ENCODE data around the gene SOAT1.

The SOAT1 gene

DNA sequence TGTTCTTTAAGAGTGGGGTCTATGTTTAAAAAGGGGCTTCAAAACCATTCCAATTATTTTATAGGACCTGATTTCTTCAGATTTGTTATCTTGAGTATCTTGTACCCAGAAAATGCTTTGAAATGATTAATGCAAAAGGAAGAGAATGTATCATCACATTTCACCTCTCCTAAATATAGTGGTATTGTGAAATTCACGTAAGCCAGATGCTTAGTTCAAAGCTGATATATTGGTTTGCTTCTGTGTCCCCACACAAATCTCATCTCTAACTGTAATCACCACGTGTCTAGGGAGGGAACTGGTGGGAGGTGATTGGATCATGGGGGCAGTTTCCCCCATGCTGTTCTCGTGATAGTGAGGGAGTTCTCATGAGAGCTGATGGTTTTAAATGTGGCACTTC, 8.5 kb downstream of the SOAT1 start:
- FAIRE-seq, result no peak

GRCh38 chr1:179303200-179303785, 9.7 kb downstream of the SOAT1 start:
- FAIRE-seq, result no peak
- no peak for DNase-seq (ENCODE audit: extremely low spot score, insufficient read length, low read depth)

More for the DNA sequence above, 8.5 kb downstream of the SOAT1 start:
- DNase-seq (ENCODE audit: extremely low spot score, insufficient read length, low read depth), result no peak

DNA sequence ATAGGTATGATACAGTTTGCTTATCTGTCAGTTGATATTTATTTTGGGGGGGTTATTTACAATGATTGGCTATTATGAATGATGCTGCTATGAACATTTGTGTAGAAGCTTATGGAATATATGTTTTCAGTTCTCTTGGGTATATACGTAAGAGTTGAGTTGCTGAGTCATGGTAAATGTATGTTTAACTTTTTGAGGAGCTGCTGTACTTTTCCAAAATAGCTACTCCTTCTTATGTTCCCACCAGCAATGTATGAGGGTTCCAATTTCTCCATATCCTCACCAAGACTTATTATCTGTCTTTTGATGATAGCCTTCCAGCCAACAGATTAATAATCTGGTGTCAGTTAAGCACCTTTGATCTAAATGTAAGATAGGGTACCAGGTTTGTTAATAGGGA, 11.9 kb downstream of the SOAT1 start:
- DNase-seq (ENCODE audit: extremely low spot score, insufficient read length, low read depth) (no peak), FAIRE-seq (no peak)

DNA sequence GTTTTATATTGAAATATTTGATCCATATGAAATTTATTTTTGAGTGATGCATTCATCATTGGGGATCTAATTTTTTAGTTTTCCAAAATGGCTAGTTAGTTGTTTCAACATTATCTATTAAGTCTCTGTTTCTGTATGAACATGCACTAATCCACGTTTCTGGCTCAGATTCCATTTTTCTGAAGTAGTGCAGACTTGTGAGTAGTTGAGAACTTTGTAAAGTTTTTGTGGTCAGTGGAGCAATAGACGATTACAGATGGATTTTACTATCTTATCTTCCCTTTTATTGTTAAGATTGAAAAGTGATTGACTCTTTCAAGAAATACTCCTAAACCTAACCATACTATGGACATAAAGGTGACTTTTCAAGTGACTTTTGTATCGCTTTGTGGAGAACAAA, 16.7 kb downstream of the SOAT1 start:
- DNase-seq (ENCODE audit: extremely low spot score, insufficient read length, low read depth), result no peak
- FAIRE-seq, result no peak

DNA sequence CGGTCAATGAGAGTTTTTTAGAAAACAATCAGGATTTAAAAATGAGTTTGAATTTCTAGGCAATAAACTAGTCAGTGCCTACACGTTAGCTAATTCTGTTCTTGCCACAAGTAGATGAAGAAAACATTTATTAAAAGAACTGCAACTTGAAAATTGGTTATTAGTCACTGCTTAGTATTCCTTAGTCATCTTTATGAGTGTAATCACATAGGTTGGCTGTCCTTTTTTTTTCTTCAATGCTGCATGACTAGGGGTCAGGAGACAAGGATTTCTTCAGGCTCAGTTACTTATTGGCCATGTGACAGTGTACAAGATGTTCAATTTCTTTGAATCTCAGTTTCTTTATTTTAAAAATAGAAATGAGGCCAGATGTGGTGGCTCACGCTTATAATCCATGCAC, 17.1 kb downstream of the SOAT1 start:
- FAIRE-seq, result no peak
- no peak for DNase-seq (ENCODE audit: extremely low spot score, insufficient read length, low read depth)

- DNase-seq (ENCODE audit: extremely low spot score, insufficient read length, low read depth), result no peak
These were observed 17.6 kb downstream of the SOAT1 start for GRCh38 chr1:179311149-179311700.

DNA sequence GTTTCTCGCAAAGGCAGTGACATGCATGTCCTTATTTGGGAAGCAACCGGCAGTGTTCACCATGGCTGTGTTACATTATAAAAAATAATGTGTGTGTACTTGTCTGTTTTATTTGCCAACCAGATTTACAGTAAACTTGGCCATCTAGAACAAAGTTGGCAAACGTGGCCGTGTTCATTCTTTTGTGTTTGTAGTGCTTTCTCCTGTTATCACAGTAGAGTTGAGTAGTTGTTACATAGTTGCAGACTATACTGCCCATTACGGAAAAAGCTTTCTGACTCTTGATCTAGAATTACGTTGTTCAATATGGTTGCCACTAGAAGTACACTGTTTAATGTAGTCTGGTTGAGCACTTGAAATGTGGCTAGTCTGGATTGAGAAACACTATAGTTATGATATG, 19.4 kb downstream of the SOAT1 start:
- no peak for FAIRE-seq
- no peak for DNase-seq (ENCODE audit: extremely low spot score, insufficient read length, low read depth)

More at GRCh38 chr1:179311149-179311700, 17.6 kb downstream of the SOAT1 start:
- no peak for FAIRE-seq

DNA sequence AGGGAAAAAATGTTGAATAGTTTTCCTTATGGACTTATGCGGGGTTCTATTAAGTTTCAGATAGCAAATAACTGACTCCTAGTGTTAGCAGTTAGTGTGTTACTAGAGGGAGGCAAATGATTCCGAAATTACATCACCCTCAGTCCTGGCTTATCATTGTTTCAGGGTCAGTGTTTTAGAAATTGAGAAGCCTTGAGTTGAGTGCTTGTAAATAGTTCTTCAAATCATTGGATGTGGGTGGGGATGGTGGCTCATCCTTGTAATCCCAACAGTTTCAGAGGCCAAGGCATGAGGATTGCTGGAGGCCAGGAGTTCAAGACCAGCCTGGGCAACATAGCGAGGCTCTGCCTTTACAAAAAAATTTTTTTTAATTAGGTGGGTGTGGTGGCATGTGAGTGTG, 21.3 kb downstream of the SOAT1 start:
- FAIRE-seq (no peak), DNase-seq (ENCODE audit: extremely low spot score, insufficient read length, low read depth) (no peak)

DNA sequence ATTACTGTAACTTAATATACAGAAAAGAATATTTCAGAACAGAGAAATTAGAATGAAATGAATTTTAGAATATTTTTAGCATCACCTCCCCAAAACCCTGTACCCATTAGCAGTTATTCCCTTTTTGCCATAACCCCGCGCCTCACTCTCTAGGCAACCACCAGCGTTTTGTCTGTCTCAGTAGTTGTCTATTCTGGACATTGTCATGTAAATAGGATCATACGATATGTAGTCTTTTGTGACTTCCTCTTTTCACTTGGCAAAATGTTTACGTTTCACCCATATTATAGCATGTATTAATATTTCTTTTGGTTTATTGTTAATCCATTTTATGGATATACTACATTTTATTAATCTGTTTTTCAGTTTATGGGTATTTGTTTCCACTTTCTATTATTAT, 24.9 kb downstream of the SOAT1 start:
- FAIRE-seq, result no peak
- DNase-seq (ENCODE audit: extremely low spot score, insufficient read length, low read depth), result no peak

DNA sequence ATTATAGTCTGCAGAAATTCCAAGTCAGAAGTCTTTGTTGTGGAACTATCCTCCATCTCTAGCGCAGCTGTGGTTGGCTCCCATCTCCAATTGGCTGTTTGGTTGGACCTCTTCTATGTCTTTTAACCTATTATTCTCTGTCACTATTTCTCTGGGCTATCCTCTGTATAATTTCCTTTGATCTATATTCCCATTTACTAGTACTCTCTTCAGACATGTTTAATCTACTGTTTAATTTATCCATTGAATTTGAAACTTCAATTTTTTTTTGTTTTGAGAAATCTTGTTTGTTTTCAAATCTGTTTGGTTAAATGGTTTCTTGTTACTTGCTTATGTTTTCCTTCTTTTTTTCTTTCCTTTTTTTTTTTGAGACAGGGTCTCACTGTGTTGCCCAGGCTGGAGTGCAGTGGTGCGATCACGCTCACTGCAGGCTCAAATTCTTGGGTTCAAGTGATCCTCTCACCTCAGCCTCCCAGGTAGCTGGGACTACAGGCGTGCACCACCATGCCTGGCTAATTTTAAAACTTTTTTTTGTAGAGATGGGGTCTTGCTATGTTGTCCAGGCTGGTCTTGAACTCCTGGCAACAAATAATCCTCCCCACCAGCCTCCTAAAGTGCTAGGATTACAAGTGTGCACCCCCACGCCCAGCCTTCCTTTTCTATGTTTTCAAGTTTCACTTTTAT, 28.1 kb downstream of the SOAT1 start:
- FAIRE-seq (no peak), DNase-seq (ENCODE audit: extremely low spot score, insufficient read length, low read depth) (no peak)

DNA sequence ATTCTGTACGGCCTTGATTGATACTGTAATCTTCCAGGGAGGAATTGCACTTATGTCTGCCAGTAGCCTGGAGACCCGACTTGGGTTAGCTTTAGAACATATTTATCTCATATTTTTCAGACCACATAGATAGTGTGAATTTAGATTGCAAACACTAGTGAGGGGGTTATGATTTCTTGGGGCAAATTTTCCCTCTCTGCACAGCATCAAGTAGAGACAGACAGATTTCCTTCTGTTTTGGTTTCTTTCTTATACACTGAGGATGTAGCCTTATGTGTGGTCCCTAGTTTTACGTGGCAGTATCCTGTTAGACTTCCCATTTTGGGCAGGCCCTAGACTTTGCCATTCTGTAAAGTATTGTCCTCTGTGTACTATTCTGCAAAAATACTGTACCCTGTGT, 29.0 kb downstream of the SOAT1 start:
- FAIRE-seq, result no peak
- no peak for DNase-seq (ENCODE audit: extremely low spot score, insufficient read length, low read depth)

GRCh38 chr1:179323436-179323835, 29.8 kb downstream of the SOAT1 start:
- no peak for FAIRE-seq
- no peak for DNase-seq (ENCODE audit: extremely low spot score, insufficient read length, low read depth)

DNA sequence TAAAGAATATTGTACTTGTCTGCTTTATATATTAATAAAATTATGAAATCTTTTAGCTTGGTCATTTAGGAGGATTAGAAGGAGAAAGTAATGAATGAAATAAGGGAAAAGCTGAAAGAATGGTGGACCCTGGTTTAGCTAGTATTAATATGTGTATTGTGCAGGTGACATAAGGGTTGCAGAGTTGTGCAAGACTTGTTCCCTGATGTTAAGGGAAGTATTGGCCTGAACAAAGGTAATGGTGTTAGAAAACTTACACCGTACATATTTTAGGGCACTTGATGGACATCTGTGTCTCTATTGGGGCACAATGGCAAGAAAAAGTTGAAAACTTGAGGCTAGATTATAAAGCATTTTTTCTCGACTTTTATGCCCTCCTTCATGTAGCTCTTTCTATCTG, 32.2 kb downstream of the SOAT1 start:
- no peak for DNase-seq (ENCODE audit: extremely low spot score, insufficient read length, low read depth)
- FAIRE-seq, result no peak

- FAIRE-seq, result no peak
- DNase-seq (ENCODE audit: extremely low spot score, insufficient read length, low read depth), result no peak
These were observed 33.1 kb downstream of the SOAT1 start for GRCh38 chr1:179326746-179327145.

DNA sequence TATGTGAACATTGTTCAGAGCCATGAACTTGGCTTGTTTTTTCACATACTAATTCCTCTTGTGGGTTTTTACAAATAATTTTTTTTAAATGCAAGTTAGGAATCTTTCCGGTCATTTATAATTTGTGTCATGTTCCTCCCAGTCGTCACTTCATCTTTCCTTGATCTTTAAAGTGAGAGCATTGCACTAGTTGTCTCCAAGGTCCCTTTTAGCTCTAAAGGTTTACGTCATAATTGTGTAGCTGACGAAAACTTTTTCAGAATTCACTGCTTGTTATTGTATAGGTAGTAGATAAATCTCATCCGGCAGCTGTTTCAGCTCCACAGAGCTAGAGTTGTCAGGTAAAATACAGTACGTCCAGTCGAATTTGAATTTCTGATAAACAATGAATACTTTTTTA, 33.6 kb downstream of the SOAT1 start:
- no peak for FAIRE-seq
- no peak for DNase-seq (ENCODE audit: extremely low spot score, insufficient read length, low read depth)

DNA sequence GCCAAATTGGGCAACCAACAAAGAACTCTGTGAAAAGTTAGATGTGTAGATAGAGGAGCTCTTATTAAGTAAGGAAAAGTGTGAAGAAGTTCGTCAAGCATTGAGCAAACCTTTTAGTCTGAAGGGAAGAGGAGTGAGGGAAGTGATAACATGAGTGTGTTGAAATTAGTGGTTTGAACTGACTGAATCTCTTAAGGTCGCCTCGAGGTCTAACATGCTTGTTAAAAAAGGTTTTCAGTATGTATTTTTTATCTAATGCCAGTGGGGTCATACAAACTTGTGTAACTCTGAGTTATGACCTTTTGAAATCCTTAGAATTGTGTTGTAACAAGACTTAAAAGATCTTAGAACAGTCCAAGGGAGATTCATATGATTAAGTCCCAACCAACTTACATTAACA, 34.1 kb downstream of the SOAT1 start:
- no peak for FAIRE-seq

GRCh38 chr1:179329862-179330261, 36.3 kb downstream of the SOAT1 start:
- no peak for FAIRE-seq
- DNase-seq (ENCODE audit: extremely low spot score, insufficient read length, low read depth), result no peak

More for the DNA sequence above, 34.1 kb downstream of the SOAT1 start:
- DNase-seq (ENCODE audit: extremely low spot score, insufficient read length, low read depth), result no peak

GRCh38 chr1:179334440-179334839, 40.8 kb downstream of the SOAT1 start:
- FAIRE-seq (no peak), DNase-seq (ENCODE audit: extremely low spot score, insufficient read length, low read depth) (no peak)

- no peak for FAIRE-seq
These were observed 43.7 kb downstream of the SOAT1 start for GRCh38 chr1:179337288-179337687.

DNA sequence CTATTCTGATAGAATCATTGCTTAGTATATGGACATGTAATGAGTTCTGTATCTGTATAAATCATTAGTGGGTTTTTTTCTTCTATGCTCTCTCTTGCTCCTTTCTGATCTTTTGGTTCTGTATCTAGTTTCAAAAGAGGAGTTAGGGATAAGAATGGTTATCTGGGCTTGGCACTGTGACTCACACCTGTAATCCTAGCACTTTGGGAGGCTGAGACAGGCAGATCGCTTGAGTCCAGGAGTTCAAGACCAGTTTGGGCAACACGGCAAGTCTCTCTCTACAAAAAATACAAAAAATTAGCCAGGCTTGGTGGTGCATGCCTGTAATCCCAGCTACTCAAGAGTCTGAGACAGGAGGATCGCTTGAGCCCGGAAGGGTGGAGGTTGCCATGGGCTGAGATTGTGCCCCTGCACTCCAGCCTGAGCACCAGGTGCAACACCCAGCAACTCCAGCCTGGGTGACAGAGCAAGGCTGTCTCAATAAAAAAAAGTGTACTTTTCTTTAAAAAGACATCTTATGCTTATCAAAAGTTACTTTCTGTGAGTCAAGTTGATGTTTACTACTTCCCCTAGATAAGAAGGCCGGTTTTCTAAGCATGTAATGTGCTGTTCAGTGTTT, 44.5 kb downstream of the SOAT1 start:
- FAIRE-seq, result no peak
- DNase-seq (ENCODE audit: extremely low spot score, insufficient read length, low read depth), result no peak

More at GRCh38 chr1:179337288-179337687, 43.7 kb downstream of the SOAT1 start:
- no peak for DNase-seq (ENCODE audit: extremely low spot score, insufficient read length, low read depth)

- peak; percentile 24 for FAIRE-seq
- DNase-seq (ENCODE audit: extremely low spot score, insufficient read length, low read depth), result no peak
These were observed 47.3 kb downstream of the SOAT1 start for GRCh38 chr1:179340918-179341317.
